ENCODE measurements around the gene XCL2. TPM values are rescaled to one million over a fixed set of nuclear protein-coding genes. Genes with fewer than 3 reads are reported as not detected.
A peak's percentile ranks its signal among the peaks of the same experiment; 100 is the strongest.

XCL2 gene
- total and polyA plus RNA-seq, 8 donors = 0.23 to 0.52 TPM; not detected in 6

DNA sequence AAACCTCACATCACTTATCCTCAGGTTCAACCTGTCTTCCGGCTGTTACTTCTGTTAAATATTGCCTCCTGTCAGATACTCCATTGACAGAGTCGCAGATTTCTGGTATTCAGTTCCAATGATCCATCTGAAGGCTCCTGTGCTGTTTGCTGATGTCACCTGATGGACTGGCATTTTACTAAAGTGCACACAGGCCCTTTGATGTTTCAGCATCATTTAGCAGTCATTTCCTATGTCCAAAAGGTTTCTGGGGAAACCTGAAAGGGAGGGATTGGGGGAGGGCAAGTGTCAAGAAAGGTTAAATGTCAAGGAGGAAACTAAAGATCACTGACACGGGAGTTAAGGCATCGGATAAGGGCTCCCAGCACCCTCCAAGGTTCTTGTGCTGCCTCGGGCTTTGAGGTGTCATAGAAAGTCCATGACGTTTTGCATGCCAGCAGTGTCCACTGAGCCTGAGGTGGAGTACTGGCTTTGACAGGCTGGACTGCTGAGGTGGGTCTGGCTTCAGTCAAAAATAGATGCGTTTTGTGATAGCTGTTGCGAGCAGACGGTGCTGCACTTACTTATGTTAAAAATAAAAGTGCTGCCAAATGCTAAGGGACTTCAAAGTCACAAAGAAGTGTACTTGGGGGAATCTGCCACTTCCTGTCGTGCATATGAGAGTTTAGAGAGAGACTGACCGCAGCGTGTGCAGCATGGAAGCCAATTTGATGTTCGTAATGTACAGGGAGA is 30.8 kb downstream of the XCL2 start:
- no peaks in the 10 kb centered on the region for H3K27me3 ChIP-seq
- H3K27ac ChIP-seq = no peak overlapping the region
- H3K4me1 ChIP-seq = no peaks in the 10 kb centered on the region
- FAIRE-seq = no peak
- no peak for ATAC-seq
- DNase-seq = no peak
- no peaks in the 10 kb centered on the region for H3K36me3 ChIP-seq
- TF ChIP-seq, protein P1, sequence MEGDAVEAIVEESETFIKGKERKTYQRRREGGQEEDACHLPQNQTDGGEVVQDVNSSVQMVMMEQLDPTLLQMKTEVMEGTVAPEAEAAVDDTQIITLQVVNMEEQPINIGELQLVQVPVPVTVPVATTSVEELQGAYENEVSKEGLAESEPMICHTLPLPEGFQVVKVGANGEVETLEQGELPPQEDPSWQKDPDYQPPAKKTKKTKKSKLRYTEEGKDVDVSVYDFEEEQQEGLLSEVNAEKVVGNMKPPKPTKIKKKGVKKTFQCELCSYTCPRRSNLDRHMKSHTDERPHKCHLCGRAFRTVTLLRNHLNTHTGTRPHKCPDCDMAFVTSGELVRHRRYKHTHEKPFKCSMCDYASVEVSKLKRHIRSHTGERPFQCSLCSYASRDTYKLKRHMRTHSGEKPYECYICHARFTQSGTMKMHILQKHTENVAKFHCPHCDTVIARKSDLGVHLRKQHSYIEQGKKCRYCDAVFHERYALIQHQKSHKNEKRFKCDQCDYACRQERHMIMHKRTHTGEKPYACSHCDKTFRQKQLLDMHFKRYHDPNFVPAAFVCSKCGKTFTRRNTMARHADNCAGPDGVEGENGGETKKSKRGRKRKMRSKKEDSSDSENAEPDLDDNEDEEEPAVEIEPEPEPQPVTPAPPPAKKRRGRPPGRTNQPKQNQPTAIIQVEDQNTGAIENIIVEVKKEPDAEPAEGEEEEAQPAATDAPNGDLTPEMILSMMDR (IDR thresholded peaks at IDR 0.05) = no peak
- WGBS, 2 donors = 82 to 83% methylated on average over 13 of the region's 13 CpGs
- H3K4me3 ChIP-seq = no peak overlapping the region
- intact Hi-C loops (cut with DNase I) = no loop called here
- H3K9me3 ChIP-seq = no peaks in the 10 kb centered on the region

DNA sequence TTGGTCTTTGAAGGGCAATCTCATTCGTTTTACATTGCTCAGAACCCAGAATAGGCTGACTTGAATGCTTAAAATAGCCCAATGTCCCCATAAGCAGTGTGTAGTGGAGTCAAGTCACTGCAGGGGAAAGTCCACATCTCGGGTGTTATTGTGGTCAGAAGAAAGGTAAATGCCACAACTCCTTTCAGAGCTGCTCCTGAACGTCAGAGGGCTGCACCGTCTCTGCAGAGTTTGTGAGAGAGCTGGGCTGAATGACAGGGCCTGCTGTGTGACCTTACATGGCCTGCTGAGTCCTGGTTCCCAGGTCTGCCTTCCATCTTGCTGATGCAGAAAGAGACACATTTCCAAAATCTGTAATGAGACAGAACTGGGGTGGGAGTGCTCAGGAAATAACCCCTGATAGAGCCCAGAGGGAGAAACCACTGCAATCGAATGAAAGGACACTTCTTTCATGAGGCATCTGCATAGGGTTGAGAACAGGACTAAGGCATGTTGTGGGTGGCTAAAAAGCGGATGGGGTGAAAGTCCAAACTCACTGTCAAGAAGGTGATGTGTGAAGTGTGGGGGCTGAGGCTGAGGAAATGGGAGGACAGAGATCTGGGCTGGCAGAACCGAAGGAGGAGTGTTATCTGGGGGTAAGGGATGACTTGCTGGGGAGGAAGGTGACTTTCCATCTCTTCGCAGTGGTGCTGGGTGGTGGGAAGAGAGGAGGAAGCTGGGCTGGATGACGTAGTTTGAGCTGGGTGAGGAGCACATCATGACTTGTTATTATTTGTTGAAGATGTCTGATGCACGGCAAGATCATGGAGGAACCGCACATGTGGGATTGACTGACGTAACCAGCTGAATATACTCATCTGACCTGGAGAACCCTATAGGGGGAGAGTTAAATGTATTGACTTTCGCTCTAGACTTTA is 33.7 kb downstream of the XCL2 start:
- Histone ChIP-seq H3K4me1 (peaks cover 0 to 6% (median 0%) of the 10 kb centered on the region in 3 donors), H3K36me3 (no peaks in the 10 kb centered on the region), H3K9me3 (no peaks in the 10 kb centered on the region), H3K4me3 (no peak overlapping the region), H3K27me3 (no peaks in the 10 kb centered on the region), H3K27ac (no peak overlapping the region)
- TF ChIP-seq, protein P1 (IDR thresholded peaks at IDR 0.05) = no peak
- intact Hi-C loops (cut with DNase I) = no loop called here
- WGBS, 2 donors = 86 to 90% methylated on average over 13 of the region's 13 CpGs
- no peak for ATAC-seq
- DNase-seq = no peak
- no peak for FAIRE-seq

DNA sequence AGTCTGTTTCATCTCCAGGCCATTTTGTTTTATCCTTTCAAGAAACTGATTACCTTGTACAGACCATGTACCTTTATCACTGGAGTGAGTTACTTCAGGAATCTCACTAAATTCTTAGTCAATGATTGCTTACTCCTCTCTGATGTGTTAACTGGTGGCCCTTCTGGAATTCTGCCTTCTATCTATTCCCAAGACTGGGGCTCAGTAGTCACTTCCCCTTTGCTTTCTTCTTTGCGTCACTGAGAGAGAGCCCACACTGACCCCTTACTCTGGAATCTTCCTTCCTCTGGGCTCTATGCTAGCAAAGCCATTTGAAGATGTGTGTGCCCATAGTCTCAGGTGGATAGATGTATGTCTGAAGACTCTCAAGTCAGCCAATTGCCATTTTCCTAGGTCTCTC is 34.6 kb downstream of the XCL2 start:
- H3K4me1 ChIP-seq = peaks cover 0 to 11% (median 4%) of the 10 kb centered on the region in 3 donors
- H3K36me3 ChIP-seq = no peaks in the 10 kb centered on the region
- ATAC-seq (no peak), DNase-seq (no peak), FAIRE-seq (no peak)
- no peaks in the 10 kb centered on the region for H3K9me3 ChIP-seq
- TF ChIP-seq, protein P1 (IDR thresholded peaks at IDR 0.05) = no peak
- 91 to 96% methylated on average over 1 of the region's 1 CpG for WGBS, 2 donors
- intact Hi-C loops (cut with DNase I) = no loop called here
- H3K27ac ChIP-seq = no peak overlapping the region
- H3K27me3 ChIP-seq = no peaks in the 10 kb centered on the region
- H3K4me3 ChIP-seq = no peak overlapping the region

DNA sequence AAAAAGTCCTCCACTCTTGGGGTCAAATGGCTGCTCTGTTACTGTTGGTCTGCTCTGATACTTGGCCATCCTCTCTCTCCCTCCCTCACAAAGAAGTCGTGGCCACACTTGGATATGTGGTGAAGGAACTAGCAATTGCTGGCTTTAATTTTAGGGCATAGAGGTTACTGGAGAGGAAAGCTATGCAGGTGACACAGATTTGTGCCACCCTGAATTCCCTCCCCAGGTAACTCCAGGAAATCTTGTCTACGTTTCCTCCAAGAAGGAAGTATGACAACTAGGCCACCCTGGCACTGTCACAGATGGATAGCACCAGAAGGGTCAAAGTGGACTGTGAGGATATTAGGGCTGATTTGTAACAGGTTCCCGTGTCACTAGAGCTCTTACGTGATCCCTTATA is 36.0 kb downstream of the XCL2 start:
- H3K36me3 ChIP-seq = no peaks in the 10 kb centered on the region
- no peak overlapping the region for H3K4me3 ChIP-seq
- H3K9me3 ChIP-seq = no peaks in the 10 kb centered on the region
- ATAC-seq = no peak
- H3K4me1 ChIP-seq = peaks cover 0 to 12% (median 4%) of the 10 kb centered on the region in 3 donors
- H3K27me3 ChIP-seq = no peaks in the 10 kb centered on the region
- WGBS, 2 donors = 93 to 94% methylated on average over 4 of the region's 4 CpGs
- TF ChIP-seq, protein P1 (IDR thresholded peaks at IDR 0.05) = no peak
- intact Hi-C loops (cut with DNase I) = no loop called here
- peak overlapping the region in 1 of 4 donors; percentile 25 for H3K27ac ChIP-seq
- FAIRE-seq = no peak
- DNase-seq = no peak

Measured in pancreas (tissue), 10 donors.